ENCODE data around the gene FOLR2. TPM values are rescaled to one million over a fixed set of nuclear protein-coding genes. Genes with fewer than 3 reads are reported as not detected.

The FOLR2 gene
- polyA plus RNA-seq, 1 donor (not counting 4 experiments of a cell fraction or from before 2014, with no cell fraction given) = not detected

DNA sequence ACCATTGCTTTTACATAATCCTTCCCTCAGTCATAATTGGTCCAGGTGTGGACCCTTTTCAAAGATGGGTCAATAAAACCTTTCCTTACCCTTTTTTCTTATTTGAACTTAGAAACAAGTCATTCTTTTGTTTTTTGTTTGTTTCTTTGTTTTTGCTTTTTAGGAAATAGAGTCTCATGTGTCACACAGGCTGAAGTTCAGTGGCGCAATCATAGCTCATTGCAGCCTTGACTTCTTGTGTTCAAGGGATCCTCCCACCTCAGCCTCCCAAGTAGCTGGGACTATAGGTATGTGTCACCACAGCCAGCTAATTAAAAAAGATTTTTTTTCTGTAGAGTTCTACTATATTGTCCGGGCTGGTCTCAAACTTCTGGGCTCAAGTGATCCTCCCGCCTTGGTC, 36.8 kb downstream of the FOLR2 start:
- TF ChIP-seq, protein P1, sequence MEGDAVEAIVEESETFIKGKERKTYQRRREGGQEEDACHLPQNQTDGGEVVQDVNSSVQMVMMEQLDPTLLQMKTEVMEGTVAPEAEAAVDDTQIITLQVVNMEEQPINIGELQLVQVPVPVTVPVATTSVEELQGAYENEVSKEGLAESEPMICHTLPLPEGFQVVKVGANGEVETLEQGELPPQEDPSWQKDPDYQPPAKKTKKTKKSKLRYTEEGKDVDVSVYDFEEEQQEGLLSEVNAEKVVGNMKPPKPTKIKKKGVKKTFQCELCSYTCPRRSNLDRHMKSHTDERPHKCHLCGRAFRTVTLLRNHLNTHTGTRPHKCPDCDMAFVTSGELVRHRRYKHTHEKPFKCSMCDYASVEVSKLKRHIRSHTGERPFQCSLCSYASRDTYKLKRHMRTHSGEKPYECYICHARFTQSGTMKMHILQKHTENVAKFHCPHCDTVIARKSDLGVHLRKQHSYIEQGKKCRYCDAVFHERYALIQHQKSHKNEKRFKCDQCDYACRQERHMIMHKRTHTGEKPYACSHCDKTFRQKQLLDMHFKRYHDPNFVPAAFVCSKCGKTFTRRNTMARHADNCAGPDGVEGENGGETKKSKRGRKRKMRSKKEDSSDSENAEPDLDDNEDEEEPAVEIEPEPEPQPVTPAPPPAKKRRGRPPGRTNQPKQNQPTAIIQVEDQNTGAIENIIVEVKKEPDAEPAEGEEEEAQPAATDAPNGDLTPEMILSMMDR (optimal IDR thresholded peaks at IDR 0.05 in 1 of 3, IDR thresholded peaks at IDR 0.05 in 1 of 3, conservative IDR thresholded peaks at IDR 0.05 in 1 of 3; ENCODE audit: extremely low read depth in 1 of 3, insufficient read depth in 2 of 3, low read length in 3 of 3) = no peak
- no peak for TF ChIP-seq EZH2 (IDR thresholded peaks at IDR 0.05; ENCODE audit: low read length)
- Histone ChIP-seq H3K27me3 (ENCODE audit: control insufficient read depth, extremely low read depth, insufficient read depth, low read length) (peaks cover 15% of the 10 kb centered on the region), H3K27ac (ENCODE audit: control insufficient read depth, insufficient read depth, low read length) (no peak overlapping the region), H3K9me3 (ENCODE audit: control insufficient read depth, low read depth, low read length) (no peaks in the 10 kb centered on the region), H4K20me1 (ENCODE audit: control insufficient read depth, extremely low read depth, insufficient read depth, low read length) (no peaks in the 10 kb centered on the region), H3K9me1 (ENCODE audit: control insufficient read depth, extremely low read depth, insufficient read depth, low read length) (no peaks in the 10 kb centered on the region), H3K36me3 (ENCODE audit: control insufficient read depth in 2 of 2, extremely low read depth in 1 of 2, insufficient read depth in 2 of 2, low read length in 2 of 2) (no peaks in the 10 kb centered on the region), H3K79me2 (ENCODE audit: control insufficient read depth, insufficient read depth, low read length) (no peaks in the 10 kb centered on the region), H3K9ac (ENCODE audit: control insufficient read depth, extremely low read depth, insufficient read depth, low read length) (no peak overlapping the region), H3K4me3 (ENCODE audit: control insufficient read depth in 2 of 3, extremely low read depth in 1 of 3, insufficient read depth in 2 of 3, low read depth in 1 of 3, low read length in 3 of 3) (no peak overlapping the region), H2AFZ (ENCODE audit: control insufficient read depth, low read length) (no peak overlapping the region), H3K4me2 (ENCODE audit: control insufficient read depth, extremely low read depth, insufficient read depth, low read depth, low read length) (no peak overlapping the region), H3K4me1 (ENCODE audit: control insufficient read depth, extremely low read depth, insufficient read depth, low read length) (no peaks in the 10 kb centered on the region)
- no peak for FAIRE-seq
- dilution Hi-C loops (cut with MboI; ENCODE audit: extremely low pct_ligation_motif_present, low sequenced_read_pairs) = no loop called here
- DNase-seq (ENCODE audit: low read depth, low spot score) = no peak

GRCh38 chr11:72254299-72254993, 37.9 kb downstream of the FOLR2 start:
- Histone ChIP-seq H3K9me3 (ENCODE audit: control insufficient read depth, low read depth, low read length) (no peaks in the 10 kb centered on the region), H3K36me3 (ENCODE audit: control insufficient read depth in 2 of 2, extremely low read depth in 1 of 2, insufficient read depth in 2 of 2, low read length in 2 of 2) (no peaks in the 10 kb centered on the region)
- dilution Hi-C loops (cut with MboI; ENCODE audit: extremely low pct_ligation_motif_present, low sequenced_read_pairs) = no loop called here

More at GRCh38 chr11:72254299-72254993, 37.9 kb downstream of the FOLR2 start:
- no peaks in the 10 kb centered on the region for H3K9me1 ChIP-seq (ENCODE audit: control insufficient read depth, extremely low read depth, insufficient read depth, low read length)
- no peak for DNase-seq (ENCODE audit: low read depth, low spot score)
- H3K4me2 ChIP-seq (ENCODE audit: control insufficient read depth, extremely low read depth, insufficient read depth, low read depth, low read length) = no peak overlapping the region
- H3K9ac ChIP-seq (ENCODE audit: control insufficient read depth, extremely low read depth, insufficient read depth, low read length) = no peak overlapping the region
- H3K4me3 ChIP-seq (ENCODE audit: control insufficient read depth in 2 of 3, extremely low read depth in 1 of 3, insufficient read depth in 2 of 3, low read depth in 1 of 3, low read length in 3 of 3) = no peak overlapping the region
- H3K27me3 ChIP-seq (ENCODE audit: control insufficient read depth, extremely low read depth, insufficient read depth, low read length) = peaks cover 11% of the 10 kb centered on the region
- no peaks in the 10 kb centered on the region for H3K79me2 ChIP-seq (ENCODE audit: control insufficient read depth, insufficient read depth, low read length)
- no peak overlapping the region for H2AFZ ChIP-seq (ENCODE audit: control insufficient read depth, low read length)
- H3K27ac ChIP-seq (ENCODE audit: control insufficient read depth, insufficient read depth, low read length) = no peak overlapping the region
- no peak for FAIRE-seq
- no peaks in the 10 kb centered on the region for H3K4me1 ChIP-seq (ENCODE audit: control insufficient read depth, extremely low read depth, insufficient read depth, low read length)
- no peaks in the 10 kb centered on the region for H4K20me1 ChIP-seq (ENCODE audit: control insufficient read depth, extremely low read depth, insufficient read depth, low read length)
- TF ChIP-seq, protein P1 (optimal IDR thresholded peaks at IDR 0.05 in 1 of 3, IDR thresholded peaks at IDR 0.05 in 1 of 3, conservative IDR thresholded peaks at IDR 0.05 in 1 of 3; ENCODE audit: extremely low read depth in 1 of 3, insufficient read depth in 2 of 3, low read length in 3 of 3) = no peak
- no peak for TF ChIP-seq EZH2 (IDR thresholded peaks at IDR 0.05; ENCODE audit: low read length)

Data from keratinocyte (primary cell).